WTC11 (cell line): ENCODE measurements around the gene C6. TPM values are rescaled to one million over a fixed set of nuclear protein-coding genes. Genes with fewer than 3 reads are reported as not detected.

ENCODE experiments used
- ATAC-seq: fragments of 200-7000 bp; cut with Tn5 transposase; 2 replicates; pipeline ENCODE4 v1.10.0; 2021; ENCODE audit warnings: mild to moderate bottlenecking, moderate library complexity
- CTCF ChIA-PET: fragments of 300-600 bp; sonication (Branson Sonifier 250); formaldehyde crosslinking; loops from one replicate; lab custom pipeline; 2021; ENCODE audit warnings: antibody characterized with exemption; lab: Charles Lee
- POLR2A ChIA-PET: fragments of 350-600 bp; sonication (Branson Sonifier 250); formaldehyde crosslinking; loops from one replicate; lab custom pipeline; 2021; ENCODE audit warnings: antibody characterized with exemption; lab: Charles Lee
- DNase-seq: peaks from one replicate; pipeline ENCODE4 v3.0.0; 2021; ENCODE audit warnings: low spot score
- H3K27ac Mint-ChIP-seq: 2 replicates; pipeline ENCODE4 v1.8.0; 2021; ENCODE audit warnings: mixed read lengths
- H3K27me3 Mint-ChIP-seq: 2 replicates; pipeline ENCODE4 v1.8.0; 2021; ENCODE audit warnings: low read depth, mild to moderate bottlenecking, moderate library complexity, mixed read lengths
- H3K36me3 Mint-ChIP-seq: 2 replicates; pipeline ENCODE4 v1.8.0; 2021; ENCODE audit warnings: mixed read lengths
- H3K4me1 Mint-ChIP-seq: 2 replicates; pipeline ENCODE4 v1.8.0; 2022; ENCODE audit warnings: mixed read lengths
- H3K4me3 Mint-ChIP-seq: 2 replicates; pipeline ENCODE4 v1.8.0; 2021; ENCODE audit warnings: mild to moderate bottlenecking, moderate library complexity, mixed read lengths
- H3K9me3 Mint-ChIP-seq: 2 replicates; pipeline ENCODE4 v1.8.0; 2021; ENCODE audit warnings: mixed read lengths
- ARID4B ChIP-seq: sonication (generic); formaldehyde crosslinking; IDR thresholded peaks from 2 replicates; pipeline ENCODE4 v1.8.0; 2023; ENCODE audit warnings: missing genetic modification reagents, mild to moderate bottlenecking, borderline replicate concordance
- CTCF ChIP-seq: fragments of 200-600 bp; IDR thresholded peaks from 2 replicates; pipeline ENCODE4 v1.8.0; 2022; ENCODE audit warnings: antibody characterized with exemption
- ELF4 ChIP-seq: sonication (generic); formaldehyde crosslinking; IDR thresholded peaks from 2 replicates; pipeline ENCODE4 v1.8.1; 2022; ENCODE audit warnings: low read depth, mild to moderate bottlenecking, moderate library complexity, missing genetic modification reagents
- FOXK1 ChIP-seq: sonication (generic); formaldehyde crosslinking; IDR thresholded peaks from 2 replicates; pipeline ENCODE4 v1.8.0; 2022; ENCODE audit warnings: mild to moderate bottlenecking, moderate library complexity, missing genetic modification reagents
- HMGA2 ChIP-seq: fragments of 250-450 bp; sonication (Bioruptor Pico); IDR thresholded peaks from 2 replicates; pipeline ENCODE4 v1.4.0; 2021; ENCODE audit warnings: mild to moderate bottlenecking, moderate library complexity
- OVOL2 ChIP-seq: fragments of 250-450 bp; sonication (Bioruptor Pico); IDR thresholded peaks from 2 replicates; pipeline ENCODE4 v1.9.0; 2021; ENCODE audit warnings: mild to moderate bottlenecking, borderline replicate concordance
- RELA ChIP-seq: sonication (generic); formaldehyde crosslinking; IDR thresholded peaks from 2 replicates; pipeline ENCODE4 v1.8.1; 2022; ENCODE audit warnings: missing genetic modification reagents, mild to moderate bottlenecking, borderline replicate concordance
- SMAD4 ChIP-seq: sonication (generic); formaldehyde crosslinking; IDR thresholded peaks from 2 replicates; pipeline ENCODE4 v1.8.0; 2022; ENCODE audit warnings: mild to moderate bottlenecking, missing genetic modification reagents
- ZNF138 ChIP-seq: sonication (generic); formaldehyde crosslinking; conservative IDR thresholded peaks from 2 replicates; pipeline ENCODE4 v1.8.1; 2022; ENCODE audit warnings: mild to moderate bottlenecking, moderate library complexity, missing genetic modification reagents
- ZNF219 ChIP-seq: sonication (generic); formaldehyde crosslinking; IDR thresholded peaks from 2 replicates; pipeline ENCODE4 v1.8.0; 2023; ENCODE audit warnings: missing genetic modification reagents, mild to moderate bottlenecking, borderline replicate concordance
- ZNF263 ChIP-seq: sonication (generic); formaldehyde crosslinking; IDR thresholded peaks from 2 replicates; pipeline ENCODE4 v1.8.1; 2022; ENCODE audit warnings: low read depth, mild to moderate bottlenecking, moderate library complexity, missing genetic modification reagents
- ZSCAN18 ChIP-seq: fragments of 250-450 bp; sonication (Bioruptor Pico); IDR thresholded peaks from 2 replicates; pipeline ENCODE4 v2.1.2; 2022; ENCODE audit warnings: mild to moderate bottlenecking, moderate library complexity
- total RNA-seq: library from RNA; stranded (reverse); gene quantifications from 3 replicates; pipeline ENCODE4 v1.2.3, GENCODE V29; 2021
- TF ChIP-seq, protein P1 (sequence below): fragments of 250-450 bp; sonication (Bioruptor Pico); IDR thresholded peaks from 2 replicates; pipeline ENCODE4 v1.9.0; 2021; ENCODE audit warnings: moderate library complexity, mild to moderate bottlenecking, inconsistent platforms, borderline replicate concordance
- TF ChIP-seq, protein P2 (sequence below): fragments of 250-450 bp; sonication (Bioruptor Pico); IDR thresholded peaks from 2 replicates; pipeline ENCODE4 v1.9.0; 2021; ENCODE audit warnings: mild to moderate bottlenecking
- TF ChIP-seq, protein P3 (sequence below): sonication (generic); formaldehyde crosslinking; IDR thresholded peaks from 2 replicates; pipeline ENCODE4 v1.8.1; 2023; ENCODE audit warnings: mild to moderate bottlenecking, missing genetic modification reagents, borderline replicate concordance
- TF ChIP-seq, protein P4 (sequence below): sonication (generic); formaldehyde crosslinking; IDR thresholded peaks from 2 replicates; pipeline ENCODE4 v1.8.0; 2023; ENCODE audit warnings: mild to moderate bottlenecking, missing genetic modification reagents

The C6 gene
- total RNA-seq, 1 experiment from 2014 or later, result 0.13 TPM

- ChIA-PET CTCF (interaction anchor here (1.2 to 1.7 kb wide), 2 partner anchors 315 to 422 kb away, joined by 5 read pairs; no protein-coding TSS in a partner anchor), POLR2A (no interaction called here)
- ATAC-seq (no peak), DNase-seq (no peak)
- no peaks in the 10 kb centered on the region for H3K36me3 Mint-ChIP-seq
- TF ChIP-seq ZNF138 (CRISPR knock-in tag) (no peak), RELA (CRISPR knock-in tag) (no peak), OVOL2 (CRISPR knock-in tag) (no peak), SMAD4 (CRISPR knock-in tag) (no peak), ZSCAN18 (CRISPR knock-in tag) (no peak), ZNF219 (no peak), HMGA2 (CRISPR knock-in tag) (no peak), ARID4B (CRISPR knock-in tag) (no peak), CTCF (no peak), FOXK1 (CRISPR knock-in tag) (no peak), ELF4 (no peak), ZNF263 (CRISPR knock-in tag) (no peak)
- TF ChIP-seq, protein P1, sequence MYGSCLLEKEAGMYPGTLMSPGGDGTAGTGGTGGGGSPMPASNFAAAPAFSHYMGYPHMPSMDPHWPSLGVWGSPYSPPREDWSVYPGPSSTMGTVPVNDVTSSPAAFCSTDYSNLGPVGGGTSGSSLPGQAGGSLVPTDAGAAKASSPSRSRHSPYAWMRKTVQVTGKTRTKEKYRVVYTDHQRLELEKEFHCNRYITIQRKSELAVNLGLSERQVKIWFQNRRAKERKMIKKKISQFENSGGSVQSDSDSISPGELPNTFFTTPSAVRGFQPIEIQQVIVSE (CRISPR knock-in tag), result no peak
- TF ChIP-seq, protein P2, sequence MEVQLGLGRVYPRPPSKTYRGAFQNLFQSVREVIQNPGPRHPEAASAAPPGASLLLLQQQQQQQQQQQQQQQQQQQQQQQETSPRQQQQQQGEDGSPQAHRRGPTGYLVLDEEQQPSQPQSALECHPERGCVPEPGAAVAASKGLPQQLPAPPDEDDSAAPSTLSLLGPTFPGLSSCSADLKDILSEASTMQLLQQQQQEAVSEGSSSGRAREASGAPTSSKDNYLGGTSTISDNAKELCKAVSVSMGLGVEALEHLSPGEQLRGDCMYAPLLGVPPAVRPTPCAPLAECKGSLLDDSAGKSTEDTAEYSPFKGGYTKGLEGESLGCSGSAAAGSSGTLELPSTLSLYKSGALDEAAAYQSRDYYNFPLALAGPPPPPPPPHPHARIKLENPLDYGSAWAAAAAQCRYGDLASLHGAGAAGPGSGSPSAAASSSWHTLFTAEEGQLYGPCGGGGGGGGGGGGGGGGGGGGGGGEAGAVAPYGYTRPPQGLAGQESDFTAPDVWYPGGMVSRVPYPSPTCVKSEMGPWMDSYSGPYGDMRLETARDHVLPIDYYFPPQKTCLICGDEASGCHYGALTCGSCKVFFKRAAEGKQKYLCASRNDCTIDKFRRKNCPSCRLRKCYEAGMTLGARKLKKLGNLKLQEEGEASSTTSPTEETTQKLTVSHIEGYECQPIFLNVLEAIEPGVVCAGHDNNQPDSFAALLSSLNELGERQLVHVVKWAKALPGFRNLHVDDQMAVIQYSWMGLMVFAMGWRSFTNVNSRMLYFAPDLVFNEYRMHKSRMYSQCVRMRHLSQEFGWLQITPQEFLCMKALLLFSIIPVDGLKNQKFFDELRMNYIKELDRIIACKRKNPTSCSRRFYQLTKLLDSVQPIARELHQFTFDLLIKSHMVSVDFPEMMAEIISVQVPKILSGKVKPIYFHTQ (CRISPR knock-in tag), result no peak
- TF ChIP-seq, protein P3, sequence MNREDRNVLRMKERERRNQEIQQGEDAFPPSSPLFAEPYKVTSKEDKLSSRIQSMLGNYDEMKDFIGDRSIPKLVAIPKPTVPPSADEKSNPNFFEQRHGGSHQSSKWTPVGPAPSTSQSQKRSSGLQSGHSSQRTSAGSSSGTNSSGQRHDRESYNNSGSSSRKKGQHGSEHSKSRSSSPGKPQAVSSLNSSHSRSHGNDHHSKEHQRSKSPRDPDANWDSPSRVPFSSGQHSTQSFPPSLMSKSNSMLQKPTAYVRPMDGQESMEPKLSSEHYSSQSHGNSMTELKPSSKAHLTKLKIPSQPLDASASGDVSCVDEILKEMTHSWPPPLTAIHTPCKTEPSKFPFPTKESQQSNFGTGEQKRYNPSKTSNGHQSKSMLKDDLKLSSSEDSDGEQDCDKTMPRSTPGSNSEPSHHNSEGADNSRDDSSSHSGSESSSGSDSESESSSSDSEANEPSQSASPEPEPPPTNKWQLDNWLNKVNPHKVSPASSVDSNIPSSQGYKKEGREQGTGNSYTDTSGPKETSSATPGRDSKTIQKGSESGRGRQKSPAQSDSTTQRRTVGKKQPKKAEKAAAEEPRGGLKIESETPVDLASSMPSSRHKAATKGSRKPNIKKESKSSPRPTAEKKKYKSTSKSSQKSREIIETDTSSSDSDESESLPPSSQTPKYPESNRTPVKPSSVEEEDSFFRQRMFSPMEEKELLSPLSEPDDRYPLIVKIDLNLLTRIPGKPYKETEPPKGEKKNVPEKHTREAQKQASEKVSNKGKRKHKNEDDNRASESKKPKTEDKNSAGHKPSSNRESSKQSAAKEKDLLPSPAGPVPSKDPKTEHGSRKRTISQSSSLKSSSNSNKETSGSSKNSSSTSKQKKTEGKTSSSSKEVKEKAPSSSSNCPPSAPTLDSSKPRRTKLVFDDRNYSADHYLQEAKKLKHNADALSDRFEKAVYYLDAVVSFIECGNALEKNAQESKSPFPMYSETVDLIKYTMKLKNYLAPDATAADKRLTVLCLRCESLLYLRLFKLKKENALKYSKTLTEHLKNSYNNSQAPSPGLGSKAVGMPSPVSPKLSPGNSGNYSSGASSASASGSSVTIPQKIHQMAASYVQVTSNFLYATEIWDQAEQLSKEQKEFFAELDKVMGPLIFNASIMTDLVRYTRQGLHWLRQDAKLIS (CRISPR knock-in tag), result no peak
- TF ChIP-seq, protein P4, sequence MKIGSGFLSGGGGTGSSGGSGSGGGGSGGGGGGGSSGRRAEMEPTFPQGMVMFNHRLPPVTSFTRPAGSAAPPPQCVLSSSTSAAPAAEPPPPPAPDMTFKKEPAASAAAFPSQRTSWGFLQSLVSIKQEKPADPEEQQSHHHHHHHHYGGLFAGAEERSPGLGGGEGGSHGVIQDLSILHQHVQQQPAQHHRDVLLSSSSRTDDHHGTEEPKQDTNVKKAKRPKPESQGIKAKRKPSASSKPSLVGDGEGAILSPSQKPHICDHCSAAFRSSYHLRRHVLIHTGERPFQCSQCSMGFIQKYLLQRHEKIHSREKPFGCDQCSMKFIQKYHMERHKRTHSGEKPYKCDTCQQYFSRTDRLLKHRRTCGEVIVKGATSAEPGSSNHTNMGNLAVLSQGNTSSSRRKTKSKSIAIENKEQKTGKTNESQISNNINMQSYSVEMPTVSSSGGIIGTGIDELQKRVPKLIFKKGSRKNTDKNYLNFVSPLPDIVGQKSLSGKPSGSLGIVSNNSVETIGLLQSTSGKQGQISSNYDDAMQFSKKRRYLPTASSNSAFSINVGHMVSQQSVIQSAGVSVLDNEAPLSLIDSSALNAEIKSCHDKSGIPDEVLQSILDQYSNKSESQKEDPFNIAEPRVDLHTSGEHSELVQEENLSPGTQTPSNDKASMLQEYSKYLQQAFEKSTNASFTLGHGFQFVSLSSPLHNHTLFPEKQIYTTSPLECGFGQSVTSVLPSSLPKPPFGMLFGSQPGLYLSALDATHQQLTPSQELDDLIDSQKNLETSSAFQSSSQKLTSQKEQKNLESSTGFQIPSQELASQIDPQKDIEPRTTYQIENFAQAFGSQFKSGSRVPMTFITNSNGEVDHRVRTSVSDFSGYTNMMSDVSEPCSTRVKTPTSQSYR (CRISPR knock-in tag), result no peak
- peaks cover 4% of the 10 kb centered on the region; the same call in 1 of the 2 replicates for H3K9me3 Mint-ChIP-seq
- no peak overlapping the region for H3K4me3 Mint-ChIP-seq
- no peaks in the 10 kb centered on the region for H3K27me3 Mint-ChIP-seq
- H3K4me1 Mint-ChIP-seq, result peaks cover 14% of the 10 kb centered on the region
- no peak overlapping the region for H3K27ac Mint-ChIP-seq
These were observed 6.4 kb upstream of the C6 start for GRCh38 chr5:41219658-41220269.
